Fibroblast of the aortic adventitia (primary cell): ENCODE measurements around the gene GXYLT2. TPM values are rescaled to one million over a fixed set of nuclear protein-coding genes. Genes with fewer than 3 reads are reported as not detected.

Experiments
- DNase-seq: peaks from one replicate; pipeline ENCODE4 v3.0.0-alpha.2; 2010; ENCODE audit warnings: low read depth
- H3K4me3 ChIP-seq: 2 replicates; pipeline ENCODE4 v1.5.1; 2011; ENCODE audit warnings: low read depth, mild to moderate bottlenecking, control low read depth, low read length, moderate library complexity
- total RNA-seq: library from RNA; depleted of rRNA; stranded (reverse); fragments of >200 nt; gene quantifications from 2 replicates; pipeline ENCODE4 v1.2.3, GENCODE V29; 2012; ENCODE audit warnings: low replicate concordance
- TF ChIP-seq, protein P1 (sequence below): IDR thresholded peaks from 2 replicates; pipeline ENCODE4 v1.5.1; 2011; ENCODE audit warnings: mild to moderate bottlenecking, low read length, control low read depth, inconsistent platforms; ENCODE audit not compliant: insufficient read depth

GXYLT2 gene
- total RNA-seq, 1 donor: 59.7 TPM

DNA sequence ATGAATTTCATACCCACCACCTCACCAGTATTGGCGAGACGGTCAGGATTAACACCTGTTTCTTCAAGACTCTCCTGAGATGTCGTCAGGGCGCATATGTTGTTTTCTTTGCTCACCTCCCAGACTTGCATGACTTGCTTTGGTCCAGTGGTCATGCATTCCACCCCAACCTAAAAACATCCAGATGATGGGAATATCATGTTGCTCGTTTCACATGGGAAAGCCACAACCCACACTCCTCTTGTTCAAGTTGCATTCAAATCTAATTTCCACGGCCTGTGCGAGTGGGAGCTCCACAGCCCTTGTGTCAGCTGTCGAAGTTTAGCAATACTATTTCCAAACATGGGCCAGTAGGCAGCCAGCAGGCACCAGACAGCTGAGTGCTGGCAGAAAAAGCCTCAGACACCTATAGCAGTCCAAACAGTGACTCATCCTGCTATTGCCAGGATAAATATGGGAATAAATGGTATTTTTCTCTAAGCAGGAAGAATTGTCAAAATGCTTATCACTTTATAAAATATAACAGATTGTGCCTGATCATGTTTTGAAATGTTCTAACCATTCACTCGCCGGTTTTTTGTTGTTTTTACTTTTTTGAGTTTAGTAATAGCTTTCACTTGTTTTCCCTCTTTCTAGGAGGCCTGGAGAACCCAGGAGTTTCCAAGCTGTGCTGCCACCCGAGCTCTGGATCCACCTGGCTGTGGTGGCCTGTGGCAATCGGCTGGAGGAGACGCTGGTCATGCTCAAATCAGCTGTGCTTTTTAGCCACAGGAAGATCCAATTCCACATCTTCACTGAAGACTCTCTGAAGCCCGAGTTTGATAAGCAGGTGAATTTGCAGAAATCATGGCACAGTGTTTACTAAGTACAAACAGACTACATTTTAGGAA lies 20.1 kb downstream of the GXYLT2 start:
- DNase-seq: peak; percentile 98
- H3K4me3 ChIP-seq: peak overlapping the region; percentile 6
- TF ChIP-seq, protein P1, sequence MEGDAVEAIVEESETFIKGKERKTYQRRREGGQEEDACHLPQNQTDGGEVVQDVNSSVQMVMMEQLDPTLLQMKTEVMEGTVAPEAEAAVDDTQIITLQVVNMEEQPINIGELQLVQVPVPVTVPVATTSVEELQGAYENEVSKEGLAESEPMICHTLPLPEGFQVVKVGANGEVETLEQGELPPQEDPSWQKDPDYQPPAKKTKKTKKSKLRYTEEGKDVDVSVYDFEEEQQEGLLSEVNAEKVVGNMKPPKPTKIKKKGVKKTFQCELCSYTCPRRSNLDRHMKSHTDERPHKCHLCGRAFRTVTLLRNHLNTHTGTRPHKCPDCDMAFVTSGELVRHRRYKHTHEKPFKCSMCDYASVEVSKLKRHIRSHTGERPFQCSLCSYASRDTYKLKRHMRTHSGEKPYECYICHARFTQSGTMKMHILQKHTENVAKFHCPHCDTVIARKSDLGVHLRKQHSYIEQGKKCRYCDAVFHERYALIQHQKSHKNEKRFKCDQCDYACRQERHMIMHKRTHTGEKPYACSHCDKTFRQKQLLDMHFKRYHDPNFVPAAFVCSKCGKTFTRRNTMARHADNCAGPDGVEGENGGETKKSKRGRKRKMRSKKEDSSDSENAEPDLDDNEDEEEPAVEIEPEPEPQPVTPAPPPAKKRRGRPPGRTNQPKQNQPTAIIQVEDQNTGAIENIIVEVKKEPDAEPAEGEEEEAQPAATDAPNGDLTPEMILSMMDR: no peak

DNA sequence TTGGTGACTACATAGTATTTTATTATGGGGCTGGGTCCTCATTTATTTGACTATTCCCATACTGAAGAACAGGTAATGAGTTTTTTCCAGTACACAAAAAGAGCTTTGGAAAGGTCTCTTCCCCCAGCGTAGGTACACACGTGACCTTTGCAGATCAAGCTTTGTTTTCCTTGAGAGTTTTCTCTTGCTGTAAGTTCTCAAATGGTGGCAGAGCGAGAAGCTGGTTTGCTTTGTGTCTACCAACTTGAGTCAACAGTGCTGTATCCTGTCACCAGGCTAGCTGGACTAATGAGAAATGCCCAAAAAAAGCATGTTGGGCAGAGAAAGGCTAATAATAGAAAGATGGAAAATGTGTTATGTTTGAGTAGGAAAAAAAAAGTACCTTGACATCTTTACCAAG lies 21.7 kb downstream of the GXYLT2 start:
- no peak overlapping the region for H3K4me3 ChIP-seq
- TF ChIP-seq, protein P1: no peak
- DNase-seq: no peak

DNA sequence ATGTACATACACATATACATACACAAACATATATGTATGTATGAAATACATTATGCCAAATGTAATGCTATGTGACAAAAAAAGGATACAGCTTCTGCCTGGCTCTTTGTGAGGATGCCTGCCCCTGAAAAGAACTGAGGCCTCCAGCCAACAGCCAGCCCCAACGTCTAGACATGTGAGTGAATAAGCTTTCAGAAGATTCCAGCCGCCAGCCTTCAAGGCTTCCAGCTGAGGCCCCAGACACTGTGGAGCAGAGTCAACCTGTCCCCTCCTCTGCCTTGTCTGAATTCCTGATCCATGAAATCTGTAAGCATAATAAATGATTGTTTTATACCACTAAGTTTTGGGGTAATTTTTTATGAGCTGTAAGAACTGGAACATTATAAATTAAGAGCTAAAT lies 24.7 kb downstream of the GXYLT2 start:
- DNase-seq: peak; percentile 27
- H3K4me3 ChIP-seq: no peak overlapping the region
- TF ChIP-seq, protein P1: no peak

DNA sequence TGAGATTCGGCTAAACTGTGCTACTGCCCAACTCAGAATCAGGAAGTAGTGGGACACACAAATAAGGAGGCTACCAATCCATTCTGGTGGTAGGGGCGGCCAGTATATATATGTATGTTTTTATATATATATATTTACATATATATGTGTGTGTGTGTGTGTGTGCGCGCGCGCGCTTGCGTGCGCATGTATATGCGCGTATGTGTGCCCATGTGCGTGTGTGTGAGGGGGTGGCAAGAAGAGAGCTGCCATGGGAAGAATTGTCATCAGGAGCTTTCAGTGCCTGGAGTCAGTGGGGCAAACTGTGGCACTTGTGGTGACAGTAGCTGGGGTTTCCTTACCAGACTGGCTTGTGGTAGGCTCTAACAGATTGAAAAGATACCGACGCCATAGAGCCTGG lies 26.5 kb downstream of the GXYLT2 start:
- H3K4me3 ChIP-seq: no peak overlapping the region
- TF ChIP-seq, protein P1: no peak
- DNase-seq: no peak

DNA sequence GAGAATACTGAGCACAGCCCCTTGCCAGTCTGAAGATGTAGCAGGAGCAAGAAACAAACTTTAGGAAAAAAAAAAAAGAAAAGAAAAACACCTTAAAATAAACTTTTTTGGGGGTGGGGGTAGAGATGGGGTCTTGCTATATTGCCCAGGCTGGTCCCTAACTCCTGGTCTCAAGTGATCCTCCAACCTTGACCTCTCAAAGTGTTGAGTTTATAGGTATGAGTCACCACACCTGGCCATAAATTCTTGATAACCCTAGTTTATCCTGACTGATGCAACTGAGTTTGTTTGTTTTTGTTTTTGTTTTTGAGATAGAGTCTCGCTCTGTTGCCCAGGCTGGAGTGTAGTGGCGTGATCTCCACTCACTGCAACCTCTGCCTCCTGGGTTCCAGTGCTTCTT lies 28.4 kb downstream of the GXYLT2 start:
- TF ChIP-seq, protein P1: no peak
- no peak for DNase-seq
- H3K4me3 ChIP-seq: no peak overlapping the region

DNA sequence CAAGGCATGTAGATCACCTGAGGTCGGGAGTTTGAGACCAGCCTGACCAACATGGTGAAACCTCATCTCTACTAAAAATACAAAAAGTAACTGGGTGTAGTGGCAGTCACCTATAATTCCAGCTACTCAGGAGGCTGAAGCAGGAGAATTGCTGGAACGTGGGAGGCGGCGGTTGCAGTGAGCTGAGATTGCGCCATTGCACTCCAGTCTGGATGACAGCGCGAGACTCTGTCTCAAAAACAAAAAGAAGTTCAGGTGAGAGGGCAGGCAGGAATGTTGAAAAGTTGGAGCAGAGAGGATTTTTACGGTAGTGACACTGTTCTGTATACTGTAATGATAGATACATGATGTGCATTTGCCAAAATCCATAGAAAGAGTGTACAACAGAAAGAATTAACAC lies 31.7 kb downstream of the GXYLT2 start:
- no peak for DNase-seq
- H3K4me3 ChIP-seq: no peak overlapping the region
- TF ChIP-seq, protein P1: no peak
